GM19351 (cell line): ENCODE results near the gene HBD.

Experiments
- ATAC-seq: cut with Tn5 transposase; IDR thresholded peaks from one replicate; pipeline ENCODE4 v1.9.1; 2021; ENCODE audit warnings: mild to moderate bottlenecking, moderate library complexity; ENCODE audit not compliant: unreplicated experiment

Gene HBD

GRCh38 chr11:5196731-5197130 lies 37.6 kb downstream of the HBD start:
- ATAC-seq: no peak

GRCh38 chr11:5196067-5196466 lies 38.2 kb downstream of the HBD start:
- no peak for ATAC-seq

GRCh38 chr11:5192738-5193137 lies 41.5 kb downstream of the HBD start:
- no peak for ATAC-seq

GRCh38 chr11:5188201-5188600 lies 46.1 kb downstream of the HBD start:
- ATAC-seq: no peak
